Uterus (tissue), 2 donors: ENCODE measurements around the gene P4HB.

Experiments
- CTCF ChIP-seq, 4 experiments: fragments of 200-600 bp in 2 of 4; fragments of 450-650 bp in 2 of 4; sonication (generic) in 2 of 4; IDR thresholded peaks; one replicate each; pipeline ENCODE4 v1.5.1; 2016 to 2019; ENCODE audit warnings: antibody characterized with exemption in 4 of 4, mild to moderate bottlenecking in 2 of 4, moderate library complexity in 1 of 4
- POLR2A ChIP-seq, 2 donors: fragments of 450-650 bp; IDR thresholded peaks; one replicate each; pipeline ENCODE4 v1.6.1; 2016; ENCODE audit warnings: antibody characterized with exemption in 2 of 2, mild to moderate bottlenecking in 1 of 2, moderate library complexity in 1 of 2

- TF ChIP-seq CTCF (IDR thresholded peaks at IDR 0.05) (no peak), POLR2A (IDR thresholded peaks at IDR 0.05) (no peak)
These were observed 39.2 kb downstream of the P4HB start for GRCh38 chr17:81821147-81821546.
